Stomach (tissue), 9 donors: Measurements from ENCODE around the gene RNLS. TPM values are rescaled to one million over a fixed set of nuclear protein-coding genes. Genes with fewer than 3 reads are reported as not detected.

Source experiments
- DNase-seq, 2 donors: peaks; one replicate each; pipeline versions ENCODE4 v3.0.0 to v3.0.0-alpha.2; 2013 to 2019
- H3K27ac ChIP-seq, 5 donors: fragments of 200-600 bp in 4 of 5; sonication (generic) in 4 of 5; one replicate each; pipeline ENCODE4 v1.5.1; 2013 to 2019; ENCODE audit warnings: mild to moderate bottlenecking in 1 of 5, moderate library complexity in 1 of 5
- H3K27me3 ChIP-seq, 3 donors: fragments of 200-600 bp; sonication (generic); one replicate each; pipeline ENCODE4 v1.5.1; 2017 to 2019; ENCODE audit warnings: mixed run types in 1 of 3
- H3K36me3 ChIP-seq, 4 donors: fragments of 200-600 bp; sonication (generic); 1 replicate in 3 of 4; 2 replicates in 1 of 4; pipeline ENCODE4 v1.5.1; 2016 to 2019
- H3K4me1 ChIP-seq, 4 donors: fragments of 200-600 bp; sonication (generic); one replicate each; pipeline ENCODE4 v1.5.1; 2016 to 2019
- H3K4me3 ChIP-seq, 4 donors: fragments of 200-600 bp; sonication (generic) in 3 of 4; one replicate each; pipeline ENCODE4 v1.5.1; 2016 to 2019; ENCODE audit warnings: mild to moderate bottlenecking in 1 of 4
- H3K9me3 ChIP-seq, 4 donors: fragments of 200-600 bp; sonication (generic); one replicate each; pipeline ENCODE4 v1.5.1; 2016 to 2019
- CTCF ChIP-seq, 7 experiments: fragments of 450-650 bp in 4 of 7; fragments of 200-600 bp in 3 of 7; sonication (generic) in 3 of 7; IDR thresholded peaks; one replicate each; pipeline ENCODE4 v1.5.1; 2016 to 2019; ENCODE audit warnings: antibody characterized with exemption in 7 of 7, control low read depth in 2 of 7, mild to moderate bottlenecking in 1 of 7
- EP300 ChIP-seq: sonication (generic); formaldehyde crosslinking; IDR thresholded peaks from one replicate; pipeline ENCODE4 v1.6.1; 2017; ENCODE audit warnings: antibody characterized with exemption
- POLR2A ChIP-seq, 4 donors: fragments of 450-650 bp; IDR thresholded peaks; one replicate each; pipeline ENCODE4 v1.6.1; 2016; ENCODE audit warnings: antibody characterized with exemption in 4 of 4, control low read depth in 2 of 4, mild to moderate bottlenecking in 1 of 4, moderate library complexity in 1 of 4
- POLR2AphosphoS5 ChIP-seq, 3 donors: sonication (generic); formaldehyde crosslinking; IDR thresholded peaks; one replicate each; pipeline ENCODE4 v1.6.1; 2016; ENCODE audit warnings: antibody characterized with exemption in 3 of 3
- WGBS, 5 donors: extraction: QIAGEN DNeasy Blood & Tissue Kit in 3 of 5; methylation state at CpG; one replicate each; pipeline versions ENCODE4 v1.1.5 to v1.1.7; 2013 to 2018; 5-methylcytosine and 5-hydroxymethylcytosine counted together
- intact Hi-C: fragments of 100-400 bp; cut with DNase I; formaldehyde crosslinking; loops from one replicate; pipeline ENCODE4 v1.15.1; 2023; ENCODE audit warnings: low total_unique reads
- polyA plus RNA-seq, 3 donors: library from polyadenylated mRNA; stranded (reverse); fragments of 200-250 nt; gene quantifications; one replicate each; pipeline ENCODE4 v1.2.3, GENCODE V29; 2013
- total RNA-seq, 5 donors: library from RNA; depleted of rRNA; stranded (reverse); fragments of >200 nt; gene quantifications; one replicate each; pipeline versions ENCODE4 v1.1.0 to v1.2.3, GENCODE V29; 2014 to 2016
- donor health status: healthy with polysubstance abuse.
- donor health status: Bipolar disorder and iron deficiency.
- donor health status: healthy.

RNLS gene
- total and polyA plus RNA-seq, 8 donors: 6.7 to 21.5 (median 11.6) TPM; not detected in 2

GRCh38 chr10:88316292-88316861, 266.7 kb downstream of the RNLS start:
- no peaks in the 10 kb centered on the region for H3K4me1 ChIP-seq
- intact Hi-C loops: no loop called here
- H3K4me3 ChIP-seq: no peak overlapping the region
- H3K36me3 ChIP-seq: no peaks in the 10 kb centered on the region
- 88 to 98% (median 96%) methylated on average over 4 of the region's 4 CpGs for WGBS, 5 donors
- no peaks in the 10 kb centered on the region for H3K27me3 ChIP-seq
- H3K9me3 ChIP-seq: peaks cover 7 to 26% (median 19%) of the 10 kb centered on the region in 4 donors
- H3K27ac ChIP-seq: no peak overlapping the region
- TF ChIP-seq POLR2A (IDR thresholded peaks at IDR 0.05) (no peak), CTCF (IDR thresholded peaks at IDR 0.05) (no peak), POLR2AphosphoS5 (IDR thresholded peaks at IDR 0.05) (no peak), EP300 (no peak)
- DNase-seq: no peak

- WGBS, 5 donors: 82 to 96% (median 95%) methylated on average over 3 of the region's 3 CpGs
- Histone ChIP-seq H3K36me3 (no peaks in the 10 kb centered on the region), H3K27ac (no peak overlapping the region), H3K27me3 (no peaks in the 10 kb centered on the region), H3K4me3 (no peak overlapping the region), H3K4me1 (no peaks in the 10 kb centered on the region), H3K9me3 (peaks cover 7 to 26% (median 16%) of the 10 kb centered on the region in 4 donors)
- TF ChIP-seq EP300: no peak
- TF ChIP-seq CTCF (IDR thresholded peaks at IDR 0.05): no peak
- no peak for TF ChIP-seq POLR2A (IDR thresholded peaks at IDR 0.05)
- no peak for TF ChIP-seq POLR2AphosphoS5 (IDR thresholded peaks at IDR 0.05)
- intact Hi-C loops: no loop called here
- DNase-seq: no peak
Measured at GRCh38 chr10:88315755-88316154, 267.4 kb downstream of the RNLS start.

- no peak overlapping the region for H3K27ac ChIP-seq
- no peaks in the 10 kb centered on the region for H3K4me1 ChIP-seq
- no peak overlapping the region for H3K4me3 ChIP-seq
- DNase-seq: no peak
- intact Hi-C loops: no loop called here
- no peaks in the 10 kb centered on the region for H3K27me3 ChIP-seq
- TF ChIP-seq POLR2AphosphoS5 (IDR thresholded peaks at IDR 0.05) (no peak), POLR2A (IDR thresholded peaks at IDR 0.05) (no peak), CTCF (IDR thresholded peaks at IDR 0.05) (no peak), EP300 (no peak)
- 71 to 82% (median 78%) methylated on average over 2 of the region's 2 CpGs for WGBS, 5 donors
- peaks cover 0 to 12% (median 5%) of the 10 kb centered on the region in 4 donors for H3K9me3 ChIP-seq
- H3K36me3 ChIP-seq: no peaks in the 10 kb centered on the region
Measured at GRCh38 chr10:88314362-88314761, 268.8 kb downstream of the RNLS start.

- WGBS, 5 donors: 78 to 90% (median 85%) methylated on average over 1 of the region's 1 CpG
- Histone ChIP-seq H3K4me1 (no peaks in the 10 kb centered on the region), H3K4me3 (no peak overlapping the region), H3K27me3 (no peaks in the 10 kb centered on the region), H3K36me3 (no peaks in the 10 kb centered on the region), H3K27ac (no peak overlapping the region), H3K9me3 (peaks cover 0 to 7% (median 2%) of the 10 kb centered on the region in 4 donors)
- intact Hi-C loops: no loop called here
- no peak for TF ChIP-seq POLR2AphosphoS5 (IDR thresholded peaks at IDR 0.05)
- no peak for TF ChIP-seq EP300
- no peak for TF ChIP-seq POLR2A (IDR thresholded peaks at IDR 0.05)
- TF ChIP-seq CTCF (IDR thresholded peaks at IDR 0.05): no peak
- no peak for DNase-seq
Measured at GRCh38 chr10:88313878-88314277, 269.2 kb downstream of the RNLS start.
